GM12878 (cell line): Measurements from ENCODE around the gene ACOT7. TPM values are rescaled to one million over a fixed set of nuclear protein-coding genes. Genes with fewer than 3 reads are reported as not detected.

ENCODE experiments used
- ATAC-seq: fragments of 200-7000 bp; cut with Tn5 transposase; 3 replicates; pipeline ENCODE4 v1.9.1; 2020; ENCODE audit warnings: mild to moderate bottlenecking, moderate library complexity
- BruUV-seq: library from RNA; stranded (reverse); fragments of 400-500 nt; replicated peaks from 2 replicates; lab custom pipeline; 2021; lab: Mats Ljungman, UMichigan
- CTCF ChIA-PET: fragments of 300-600 bp; sonication (Branson Sonifier 250); formaldehyde crosslinking; extraction: SDS; loops from one replicate; lab custom pipeline; 2021; ENCODE audit warnings: inconsistent platforms; lab: Yijun Ruan, JAX
- POLR2A ChIA-PET: fragments of 350-600 bp; formaldehyde crosslinking; extraction: SDS; loops from one replicate; lab custom pipeline; 2021; ENCODE audit warnings: inconsistent platforms; lab: Charles Lee
- RAD21 ChIA-PET: fragments of 300-600 bp; sonication (Branson Sonifier 250); formaldehyde crosslinking; loops from one replicate; lab custom pipeline; 2023; ENCODE audit warnings: antibody characterized with exemption; ENCODE audit not compliant: unreplicated experiment; lab: Charles Lee
- SMC1A ChIA-PET: fragments of 300-600 bp; sonication (Branson Sonifier 250); formaldehyde crosslinking; loops from one replicate; lab custom pipeline; 2023; ENCODE audit not compliant: unreplicated experiment, uncharacterized antibody; lab: Charles Lee
- DNase-seq: peaks from one replicate; pipeline ENCODE4 v3.0.0-alpha.2; 2011; ENCODE audit warnings: low read depth, low spot score
- FAIRE-seq: peaks from 3 replicates; lab custom pipeline; 2011; peaks lifted over from hg19 to GRCh38; lab: Jason Lieb, UNC
- H2AFZ ChIP-seq: 2 replicates; pipeline ENCODE4 v1.6.0; 2011; ENCODE audit warnings: low read depth, low read length, control low read depth; ENCODE audit not compliant: control insufficient read depth
- H3K27ac ChIP-seq: 2 replicates; pipeline ENCODE4 v1.5.1; 2011; ENCODE audit warnings: control low read depth; ENCODE audit not compliant: control insufficient read depth, insufficient read depth
- H3K27me3 ChIP-seq, 2 experiments: replicated peaks in 1 of 2; 2 replicates each; pipeline versions ENCODE4 v1.6.0 to v1.6.1; 2011; ENCODE audit warnings: low read length in 1 of 2; ENCODE audit not compliant: control insufficient read depth in 2 of 2, insufficient read depth in 2 of 2
- H3K36me3 ChIP-seq, 2 experiments: 2 replicates each; pipeline ENCODE4 v1.5.1; 2011; ENCODE audit warnings: low read length in 1 of 2; ENCODE audit not compliant: control insufficient read depth in 2 of 2, insufficient read depth in 2 of 2
- H3K4me1 ChIP-seq: 2 replicates; pipeline ENCODE4 v1.6.1; 2011; ENCODE audit warnings: mild to moderate bottlenecking, low read length, moderate library complexity, mixed read lengths; ENCODE audit not compliant: control insufficient read depth, insufficient read depth
- H3K4me2 ChIP-seq: 2 replicates; pipeline ENCODE4 v1.6.0; 2011; ENCODE audit warnings: control low read depth; ENCODE audit not compliant: control insufficient read depth, insufficient read depth
- H3K4me3 ChIP-seq: fragments of 200-600 bp; sonication (generic); 2 replicates; pipeline ENCODE4 v1.5.1; 2016
- H3K79me2 ChIP-seq: 2 replicates; pipeline ENCODE4 v1.6.0; 2011; ENCODE audit warnings: low read length; ENCODE audit not compliant: control insufficient read depth, insufficient read depth
- H3K9ac ChIP-seq: 2 replicates; pipeline ENCODE4 v1.8.0; 2011; ENCODE audit warnings: low read length, control low read depth, mixed read lengths; ENCODE audit not compliant: control insufficient read depth, insufficient read depth
- H3K9me3 ChIP-seq: replicated peaks from 3 replicates; pipeline ENCODE4 v1.5.1; 2011; ENCODE audit warnings: mild to moderate bottlenecking, low read length; ENCODE audit not compliant: control insufficient read depth, insufficient read depth
- H4K20me1 ChIP-seq: 2 replicates; pipeline ENCODE4 v1.6.0; 2011; ENCODE audit not compliant: control insufficient read depth, insufficient read depth
- DPF2 ChIP-seq: fragments of 450-650 bp; IDR thresholded peaks from 2 replicates; pipeline ENCODE4 v1.6.1; 2017; ENCODE audit warnings: mild to moderate bottlenecking
- MXI1 ChIP-seq: fragments of 150-350 bp; IDR thresholded peaks from 2 replicates; pipeline ENCODE4 v1.6.1; 2011; ENCODE audit warnings: low read depth, mild to moderate bottlenecking, inconsistent platforms, low read length, improper control_type of control experiment
- MYB ChIP-seq: fragments of 150-350 bp; IDR thresholded peaks from 2 replicates; pipeline ENCODE4 v1.6.1; 2014; ENCODE audit warnings: mild to moderate bottlenecking, low read depth, low read length, borderline replicate concordance
- NFYB ChIP-seq: IDR thresholded peaks from 2 replicates; pipeline ENCODE4 v1.6.1; 2011; ENCODE audit warnings: low read depth, mild to moderate bottlenecking, low read length, improper control_type of control experiment, moderate library complexity; ENCODE audit not compliant: insufficient read depth
- WGBS: methylation state at CpG from one replicate; pipeline ENCODE4 v1.1.6; 2016; ENCODE audit warnings: low lambda C conversion rate; ENCODE audit not compliant: insufficient replicate concordance, insufficient coverage; ENCODE audit errors: missing lambda C conversion rate; 5-methylcytosine and 5-hydroxymethylcytosine counted together
- in situ Hi-C: fragments of 300-500 bp; cut with MboI; formaldehyde crosslinking; loops from 9 replicates; pipeline ENCODE4 v1.14.3; 2018; ENCODE audit warnings: mixed read lengths
- intact Hi-C: fragments of 100-400 bp; cut with micrococcal nuclease; formaldehyde crosslinking; loops from one replicate; pipeline ENCODE4 v1.14.2; 2022; ENCODE audit not compliant: unreplicated experiment
- polyA plus RNA-seq, 11 experiments: library from polyadenylated mRNA; depleted of rRNA in 4 of 11; unstranded in 6 of 11; stranded (reverse) in 5 of 11; fragments of >200 nt; fragmentation: Nextera tagmentation in 4 of 11; fragmentation: Illumina TruSeq in 1 of 11; extraction: Ambion mirVana in 4 of 11; extraction: Trizol in 1 of 11; gene quantifications; 1 replicate in 1 of 11; 2 replicates in 10 of 11; pipeline versions ENCODE4 v1.2.1 to v1.2.3, GENCODE V29; 2011 to 2016; ENCODE audit warnings: inconsistent platforms in 2 of 11, missing spikeins in 2 of 11, low read depth in 1 of 11
- total RNA-seq, 4 experiments: library from RNA; depleted of rRNA in 3 of 4; stranded (reverse); fragments of >200 nt in 3 of 4; fragmentation: Illumina TruSeq in 1 of 4; extraction: Trizol in 1 of 4; gene quantifications; 2 replicates each; pipeline versions ENCODE4 v1.2.1 to v1.2.3, GENCODE V29; 2013 to 2021

ACOT7 gene
- total and polyA plus RNA-seq, 10 of the 15 experiments (the other 5 are each of a cell fraction or from before 2014, with no cell fraction given) = 8.9 to 206 (median 61.2) TPM

- peaks cover 0 to 4% of the 10 kb centered on the region in 2 experiments; a peak in 2 of 4 replicates for H3K36me3 ChIP-seq
- in situ Hi-C loops = no loop called here
Observed at GRCh38 chr1:6262555-6263420, 130.8 kb downstream of the ACOT7 start.

DNA sequence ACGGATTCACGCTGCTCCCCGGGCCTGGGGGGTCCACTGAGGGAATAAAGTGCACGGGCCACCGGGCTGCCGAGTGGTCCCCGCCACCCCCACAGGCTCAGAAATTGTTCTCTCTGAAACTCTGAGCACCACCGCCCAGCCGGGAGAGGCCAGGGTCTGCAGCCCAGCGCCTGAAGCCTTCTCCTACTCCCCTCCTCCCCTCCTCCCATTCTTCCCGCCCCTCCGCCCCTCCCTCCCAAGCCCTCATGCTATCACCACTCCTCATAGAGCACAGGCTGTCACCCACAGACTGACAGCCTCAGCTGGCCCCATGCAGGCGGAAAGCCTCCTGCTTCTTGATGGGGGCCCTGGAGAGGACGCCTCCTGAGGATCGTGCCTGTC lies 132.0 kb downstream of the ACOT7 start:
- H3K9ac ChIP-seq = no peak overlapping the region
- FAIRE-seq (no peak), DNase-seq (no peak), ATAC-seq (no peak)
- H3K4me3 ChIP-seq = no peak overlapping the region
- no peaks in the 10 kb centered on the region; a peak in 1 of 4 replicates for H3K27me3 ChIP-seq
- H3K27ac ChIP-seq = no peak overlapping the region
- ChIA-PET SMC1A (no interaction called here), POLR2A (interaction anchor here (0.6 kb wide), 1 partner anchor 293 kb away, joined by 5 read pairs; the partner anchor contains the start of gene NOL9), CTCF (interaction anchor here (0.6 kb wide), 1 partner anchor 32 kb away, joined by 3 read pairs; no protein-coding TSS in a partner anchor), RAD21 (no interaction called here)
- no peak for TF ChIP-seq NFYB
- no TSS peak for BruUV-seq
- WGBS = 16% methylated on average over 10 of the region's 15 CpGs
- H3K79me2 ChIP-seq = no peaks in the 10 kb centered on the region
- in situ Hi-C loops (no loop called here), intact Hi-C loops (no loop called here)
- H3K4me1 ChIP-seq = peaks cover 3% of the 10 kb centered on the region; the same call in 1 of the 2 replicates
- H2AFZ ChIP-seq = no peak overlapping the region
- H4K20me1 ChIP-seq = no peaks in the 10 kb centered on the region
- H3K36me3 ChIP-seq = peaks cover 0 to 3% of the 10 kb centered on the region in 2 experiments; a peak in 2 of 4 replicates
- peak overlapping the region; percentile 71; the same call in 1 of the 2 replicates for H3K4me2 ChIP-seq
- no peaks in the 10 kb centered on the region for H3K9me3 ChIP-seq

More at GRCh38 chr1:6262555-6263420, 130.8 kb downstream of the ACOT7 start:
- H3K79me2 ChIP-seq = no peaks in the 10 kb centered on the region
- peaks cover 3% of the 10 kb centered on the region; the same call in 1 of the 2 replicates for H3K4me1 ChIP-seq
- H2AFZ ChIP-seq = no peak overlapping the region
- FAIRE-seq = no peak
- no TSS peak for BruUV-seq
- no peak for TF ChIP-seq DPF2
- no peak for TF ChIP-seq MYB
- no peak for TF ChIP-seq MXI1
- no peak for DNase-seq
- H4K20me1 ChIP-seq = no peaks in the 10 kb centered on the region
- H3K4me2 ChIP-seq = no peak overlapping the region
- H3K27ac ChIP-seq = no peak overlapping the region
- SMC1A ChIA-PET = no interaction called here
- H3K9me3 ChIP-seq = no peaks in the 10 kb centered on the region
- ATAC-seq = no peak
- intact Hi-C loops = no loop called here
- no peaks in the 10 kb centered on the region; a peak in 1 of 4 replicates for H3K27me3 ChIP-seq
- POLR2A ChIA-PET = no interaction called here
- CTCF ChIA-PET = interaction anchor here (1.2 kb wide), 1 partner anchor 142 kb away, joined by 3 read pairs; no protein-coding TSS in a partner anchor
- WGBS = 80% methylated on average over 25 of the region's 25 CpGs
- no peak overlapping the region for H3K9ac ChIP-seq
- RAD21 ChIA-PET = no interaction called here
- H3K4me3 ChIP-seq = no peak overlapping the region
